NCI-H1092 (cell line): ENCODE data around the gene SARNP.
A peak's percentile ranks its signal among the peaks of the same experiment; 100 is the strongest.

Experiments
- DNase-seq: peaks from one replicate; lab custom pipeline; 2025; lab: John Stamatoyannopoulos, UW

The SARNP gene

DNA sequence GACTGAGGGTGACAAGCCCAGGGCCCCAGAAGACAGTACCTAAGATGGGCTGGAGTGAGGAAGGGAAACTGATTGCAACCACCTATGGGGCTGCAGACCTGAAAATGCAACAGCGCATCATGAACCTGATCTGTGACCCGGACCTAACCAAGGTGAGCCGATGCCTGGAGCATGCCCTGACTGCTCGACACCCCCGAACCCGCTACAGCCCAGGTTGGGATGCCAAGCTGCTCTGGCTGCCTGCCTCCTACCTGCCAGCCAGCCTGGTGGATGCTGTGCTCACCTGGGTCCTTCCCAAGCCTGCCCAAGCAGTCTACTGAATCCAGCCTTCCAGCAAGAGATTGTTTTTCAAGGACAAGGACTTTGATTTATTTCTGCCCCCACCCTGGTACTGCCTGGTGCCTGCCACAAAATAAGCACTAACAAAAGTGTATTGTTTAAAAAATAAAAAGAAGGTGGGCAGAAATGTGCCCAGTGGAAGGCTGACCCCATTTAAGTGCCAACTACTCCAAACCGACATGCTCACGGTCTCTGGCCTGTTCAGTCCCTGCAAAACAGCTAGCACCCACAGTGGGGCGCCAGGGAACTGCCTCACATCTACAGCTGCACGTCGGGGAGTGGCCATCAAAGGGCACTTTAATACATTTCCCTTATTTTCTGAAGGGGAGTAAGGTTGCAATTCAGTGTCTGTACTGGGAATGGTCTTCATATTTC lies 93.1 kb downstream of the SARNP start:
- no peak for DNase-seq

DNA sequence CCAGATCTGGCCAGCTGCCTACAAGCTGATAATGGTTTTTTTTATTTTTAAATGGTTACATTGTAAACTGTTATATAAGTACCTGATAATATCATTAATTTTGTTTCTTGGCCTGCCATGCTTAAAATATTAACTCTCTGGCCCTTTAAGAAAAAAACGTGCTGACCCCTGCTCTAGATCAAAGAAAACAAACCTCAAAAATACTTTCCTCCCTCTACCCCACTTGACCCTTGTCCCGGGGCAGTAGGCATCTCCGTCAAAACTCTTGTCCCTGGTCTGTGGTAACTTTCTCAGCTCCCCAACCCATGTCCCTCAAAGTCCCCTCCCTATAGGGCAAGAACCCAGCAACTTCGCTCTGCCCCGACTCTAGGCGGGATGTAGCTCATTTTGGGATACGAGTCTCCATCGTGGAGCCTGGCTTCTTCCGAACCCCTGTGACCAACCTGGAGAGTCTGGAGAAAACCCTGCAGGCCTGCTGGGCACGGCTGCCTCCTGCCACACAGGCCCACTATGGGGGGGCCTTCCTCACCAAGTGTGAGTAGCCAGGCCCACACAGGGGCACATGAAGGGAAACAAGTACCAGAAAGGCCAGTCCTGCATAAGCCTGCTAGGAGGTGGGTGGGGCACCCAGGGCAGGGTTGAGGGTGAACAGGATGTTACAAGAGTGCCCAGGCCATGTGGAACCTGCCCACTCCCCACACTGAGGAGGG lies 93.9 kb downstream of the SARNP start:
- DNase-seq: no peak

DNA sequence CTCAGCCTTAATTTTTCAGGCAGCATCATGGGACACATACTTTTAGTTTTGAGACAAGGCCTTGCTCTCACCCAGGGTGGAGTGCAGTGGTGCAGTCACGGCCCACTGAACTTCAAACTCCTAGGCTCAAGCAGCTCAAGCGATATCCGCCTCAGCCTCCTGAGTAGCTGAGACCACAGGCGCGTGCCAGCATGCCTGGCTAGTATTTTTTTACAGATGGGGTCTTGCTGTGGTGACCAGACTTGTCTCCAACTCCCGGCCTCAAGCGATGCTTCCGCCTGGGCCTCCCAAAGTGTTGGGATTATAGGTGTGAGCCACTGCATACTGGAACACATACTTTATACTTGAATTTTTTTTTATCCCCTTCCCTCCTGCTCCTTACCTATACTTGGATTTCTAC lies 94.6 kb downstream of the SARNP start:
- DNase-seq: no peak

DNA sequence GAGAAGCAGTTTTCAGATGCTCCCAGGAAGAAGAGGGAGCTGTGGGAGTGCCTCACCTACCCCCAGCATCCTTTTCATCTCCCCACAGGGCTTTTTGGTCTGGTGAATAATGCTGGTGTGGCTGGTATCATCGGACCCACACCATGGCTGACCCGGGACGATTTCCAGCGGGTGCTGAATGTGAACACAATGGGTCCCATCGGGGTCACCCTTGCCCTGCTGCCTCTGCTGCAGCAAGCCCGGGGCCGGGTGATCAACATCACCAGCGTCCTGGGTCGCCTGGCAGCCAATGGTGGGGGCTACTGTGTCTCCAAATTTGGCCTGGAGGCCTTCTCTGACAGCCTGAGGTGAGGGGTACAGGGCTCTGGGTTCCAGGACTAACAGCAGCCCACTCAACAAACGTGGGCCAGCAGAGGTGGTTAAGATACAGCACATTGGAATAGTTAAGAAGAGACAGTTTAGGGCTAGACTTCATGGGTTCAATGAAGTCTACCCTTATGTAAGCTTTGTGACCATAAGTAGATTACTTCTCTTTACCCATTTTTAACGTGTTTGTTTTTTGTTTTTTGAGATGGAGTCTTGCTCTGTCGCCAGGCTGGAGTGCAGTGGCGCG lies 95.8 kb downstream of the SARNP start:
- DNase-seq: no peak

DNA sequence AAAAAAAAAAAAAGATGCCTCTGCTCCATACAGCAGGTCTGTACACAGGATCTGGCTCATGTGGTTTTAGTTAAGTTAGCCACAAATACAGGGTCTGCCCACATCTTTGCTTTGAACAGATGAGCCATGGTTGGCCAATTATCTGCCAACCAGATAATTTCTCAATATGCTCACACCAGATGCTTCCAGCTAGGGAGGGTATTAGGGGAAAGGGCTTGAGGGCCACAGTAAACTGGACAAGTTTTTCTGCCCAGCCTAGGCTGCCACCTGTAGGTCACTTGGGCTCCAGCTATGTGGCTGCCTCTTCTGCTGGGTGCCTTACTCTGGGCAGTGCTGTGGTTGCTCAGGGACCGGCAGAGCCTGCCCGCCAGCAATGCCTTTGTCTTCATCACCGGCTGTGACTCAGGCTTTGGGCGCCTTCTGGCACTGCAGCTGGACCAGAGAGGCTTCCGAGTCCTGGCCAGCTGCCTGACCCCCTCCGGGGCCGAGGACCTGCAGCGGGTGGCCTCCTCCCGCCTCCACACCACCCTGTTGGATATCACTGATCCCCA lies 96.6 kb downstream of the SARNP start:
- DNase-seq: no peak

DNA sequence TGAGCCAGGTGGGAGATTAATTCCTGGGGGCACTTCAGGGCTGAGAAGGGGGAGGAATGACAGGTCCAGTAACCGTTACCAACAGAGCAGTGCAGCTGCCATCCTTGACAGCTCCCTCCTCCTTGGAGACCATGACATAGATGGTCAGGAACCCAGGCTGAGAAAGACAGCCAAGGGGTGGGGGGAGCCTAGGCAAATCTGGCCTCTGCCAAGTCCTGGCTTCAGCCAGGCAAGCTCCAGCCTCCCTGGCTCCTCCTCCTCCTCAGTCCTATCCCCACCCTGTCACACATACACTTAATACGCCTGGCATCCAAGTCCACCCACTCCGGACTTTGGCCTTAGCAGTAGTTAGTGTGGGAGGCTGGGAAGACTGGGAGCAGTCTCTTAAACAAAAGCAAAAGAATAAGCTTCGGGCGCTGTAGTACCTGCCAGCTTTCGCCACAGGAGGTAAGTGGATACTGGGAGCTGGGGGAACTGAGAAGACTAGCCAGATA lies 97.4 kb downstream of the SARNP start, which contains the start of gene RDH5:
Gene RDH5 (plus strand): TSS at position 323 of the 494 bp plus-strand sequence. CDS start 792 bp downstream, outside the sequence.
- no peak for DNase-seq

DNA sequence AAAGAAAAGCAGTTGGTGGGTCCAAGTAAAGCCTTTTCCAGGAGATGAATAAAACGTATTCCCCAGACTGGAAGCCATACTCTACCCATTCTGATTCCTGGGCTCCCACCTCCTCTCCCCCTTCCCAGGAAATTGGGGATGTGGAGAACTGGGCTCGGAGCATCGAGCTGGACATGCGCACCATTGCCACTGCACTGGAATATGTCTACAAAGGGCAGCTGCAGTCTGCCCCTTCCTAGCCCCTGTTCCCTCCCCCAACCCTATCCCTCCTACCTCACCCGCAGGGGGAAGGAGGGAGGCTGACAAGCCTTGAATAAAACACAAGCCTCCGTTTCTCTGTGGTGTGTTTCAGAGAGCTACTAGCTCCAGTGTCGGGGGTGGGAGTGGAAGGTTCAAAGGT lies 98.2 kb downstream of the SARNP start:
- DNase-seq: no peak

DNA sequence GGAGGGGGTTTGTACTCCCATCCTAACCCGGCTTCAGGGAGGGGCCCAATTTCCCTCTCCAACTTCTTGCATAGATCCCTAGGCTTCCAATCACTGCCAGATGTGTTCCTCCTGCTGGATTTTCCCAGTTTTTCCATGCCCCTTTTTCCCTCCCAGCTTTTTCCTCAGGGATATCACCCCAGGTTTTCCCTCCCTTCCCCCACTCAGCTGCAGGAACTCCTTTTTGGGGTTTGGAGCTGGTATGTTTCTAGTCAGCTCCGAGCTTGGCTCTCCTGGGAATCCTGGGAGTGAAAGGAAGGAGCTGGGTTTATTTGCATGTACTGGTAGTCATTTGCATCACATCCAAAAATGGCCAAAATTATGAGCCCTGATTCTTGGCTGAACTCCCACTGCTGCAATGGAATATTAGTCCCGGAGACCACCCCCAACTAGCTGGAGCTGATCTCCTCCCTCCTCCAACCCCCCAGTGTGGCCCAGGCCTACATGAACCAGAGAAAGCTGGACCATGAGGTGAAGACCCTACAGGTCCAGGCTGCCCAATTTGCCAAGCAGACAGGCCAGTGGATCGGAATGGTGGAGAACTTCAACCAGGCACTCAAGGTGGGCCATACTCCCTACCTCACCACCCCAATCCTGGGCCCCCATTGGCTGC lies 98.8 kb downstream of the SARNP start:
- no peak for DNase-seq

DNA sequence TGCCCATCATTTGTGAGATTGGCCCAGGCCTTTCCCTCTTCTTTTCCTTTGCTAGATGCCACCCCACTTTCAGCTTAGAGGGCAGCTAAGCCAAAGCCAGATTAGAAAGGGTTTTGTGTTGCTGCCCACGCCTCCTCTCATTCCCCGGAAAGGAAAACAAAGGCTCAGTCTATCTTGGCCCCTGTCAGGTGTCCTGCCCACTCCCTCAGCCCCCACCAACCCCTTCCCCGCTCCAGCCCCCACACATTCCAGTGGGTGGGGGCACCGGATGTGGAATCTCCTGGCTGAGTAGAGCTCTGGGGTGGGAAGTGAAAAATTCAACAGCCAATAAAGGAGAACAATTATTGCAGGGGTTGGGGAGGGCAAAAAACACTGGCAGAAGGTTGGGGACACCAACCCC lies 99.5 kb downstream of the SARNP start:
- DNase-seq: no peak

DNA sequence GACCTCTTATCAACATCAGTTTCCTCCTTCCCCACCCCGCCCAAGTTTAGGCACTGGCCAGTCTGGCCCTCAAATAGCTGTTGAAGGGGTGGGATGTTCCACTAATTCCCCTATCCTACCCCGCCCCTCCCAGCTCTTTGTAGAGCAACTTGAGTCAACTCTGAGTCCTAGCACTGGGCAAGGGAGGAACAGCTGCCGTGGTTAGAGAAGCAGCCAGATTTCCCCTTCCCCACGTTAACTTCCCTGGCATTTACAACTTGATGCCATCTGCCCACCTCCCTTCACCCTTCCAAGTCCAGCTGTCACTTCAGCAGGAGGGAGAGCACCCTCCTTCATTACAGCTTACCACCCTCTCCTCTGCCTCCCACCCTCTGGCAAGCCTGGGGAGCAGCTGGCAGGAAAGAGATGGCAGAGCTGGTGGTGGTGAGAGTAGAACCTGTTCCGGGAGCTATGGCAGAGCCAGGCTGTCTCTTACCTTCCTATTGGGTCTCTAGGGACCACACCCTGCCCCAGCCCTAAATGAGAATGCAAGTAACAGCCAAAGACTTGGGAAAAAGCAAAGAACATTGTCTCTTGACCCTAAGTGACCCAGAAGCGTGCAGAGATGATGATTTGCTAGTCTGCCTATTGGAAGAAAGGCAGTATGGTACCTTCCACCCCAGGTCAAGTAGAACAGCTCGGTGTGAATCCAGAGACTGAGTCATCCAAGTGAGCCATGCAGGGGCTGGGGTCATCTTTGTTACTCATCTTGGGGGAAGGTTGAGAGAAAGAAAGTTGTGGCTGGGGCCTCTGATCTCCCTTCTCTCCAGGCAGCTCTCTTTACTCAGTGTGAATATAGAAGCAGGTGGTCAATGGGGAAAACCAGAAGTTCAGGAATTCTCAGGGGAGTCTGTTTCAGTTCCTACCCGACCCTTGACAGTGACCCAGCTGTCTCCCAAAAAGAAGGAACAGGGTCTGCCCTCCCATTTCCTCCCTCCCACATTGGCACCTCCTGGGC lies 100.2 kb downstream of the SARNP start:
- DNase-seq: no peak

DNA sequence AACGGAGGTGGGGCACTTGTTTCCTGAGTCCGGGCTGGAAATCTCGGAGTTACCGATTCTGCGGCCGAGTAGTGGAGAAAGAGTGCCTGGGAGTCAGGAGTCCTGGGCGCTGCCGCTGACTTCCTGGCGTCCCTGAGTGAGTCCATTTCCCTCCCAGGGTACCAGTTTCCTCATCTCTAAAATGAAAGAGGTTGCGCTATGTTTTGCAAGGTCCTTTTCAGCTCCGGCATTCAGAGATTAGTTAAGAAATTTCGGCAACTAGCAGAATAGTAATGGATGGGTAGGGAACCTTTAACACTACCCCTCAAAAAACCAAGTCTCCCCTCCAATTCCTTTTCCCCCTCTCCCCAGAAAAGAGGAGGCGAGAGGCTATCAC lies 101.0 kb downstream of the SARNP start:
- DNase-seq: no peak

DNA sequence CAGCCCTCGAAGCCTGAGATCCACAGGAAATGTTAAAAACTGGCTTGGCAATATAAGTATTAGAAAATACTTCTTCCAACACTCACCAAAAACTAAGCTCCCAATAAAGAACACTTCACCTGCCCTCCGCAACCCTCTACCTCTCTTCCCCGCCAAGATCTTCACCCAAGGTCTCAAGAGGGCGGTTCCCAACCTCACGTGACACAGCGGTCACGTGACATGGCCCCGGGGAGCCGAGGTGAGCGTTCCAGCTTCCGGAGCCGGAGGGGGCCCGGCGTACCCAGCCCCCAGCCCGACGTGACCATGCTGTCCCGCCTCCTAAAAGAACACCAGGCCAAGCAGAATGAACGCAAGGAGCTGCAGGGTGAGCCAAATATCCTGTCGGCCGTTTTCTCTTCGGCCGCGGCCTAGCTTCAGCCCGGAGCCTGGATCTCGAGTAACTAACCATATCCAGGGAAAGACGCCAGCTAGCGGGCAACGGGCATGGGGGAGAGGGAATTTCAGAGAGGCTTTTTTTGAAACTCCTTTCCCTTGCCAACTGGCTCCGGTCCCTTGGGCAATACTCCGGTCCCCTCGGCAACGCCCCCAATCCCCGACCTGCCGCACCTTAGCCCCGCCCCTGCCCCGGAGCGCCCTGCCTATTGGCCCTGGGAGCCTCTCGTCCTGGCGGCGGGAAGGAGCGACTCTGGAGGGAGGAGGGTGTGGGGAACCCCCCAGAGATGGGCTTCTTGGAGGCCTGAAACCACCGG lies 101.5 kb downstream of the SARNP start, which contains the start of gene BLOC1S1:
Gene BLOC1S1 (plus strand): TSS at position 214 of the 749 bp plus-strand sequence. CDS start 6 bp downstream, at position 220.
- DNase-seq: peak; percentile 86

DNA sequence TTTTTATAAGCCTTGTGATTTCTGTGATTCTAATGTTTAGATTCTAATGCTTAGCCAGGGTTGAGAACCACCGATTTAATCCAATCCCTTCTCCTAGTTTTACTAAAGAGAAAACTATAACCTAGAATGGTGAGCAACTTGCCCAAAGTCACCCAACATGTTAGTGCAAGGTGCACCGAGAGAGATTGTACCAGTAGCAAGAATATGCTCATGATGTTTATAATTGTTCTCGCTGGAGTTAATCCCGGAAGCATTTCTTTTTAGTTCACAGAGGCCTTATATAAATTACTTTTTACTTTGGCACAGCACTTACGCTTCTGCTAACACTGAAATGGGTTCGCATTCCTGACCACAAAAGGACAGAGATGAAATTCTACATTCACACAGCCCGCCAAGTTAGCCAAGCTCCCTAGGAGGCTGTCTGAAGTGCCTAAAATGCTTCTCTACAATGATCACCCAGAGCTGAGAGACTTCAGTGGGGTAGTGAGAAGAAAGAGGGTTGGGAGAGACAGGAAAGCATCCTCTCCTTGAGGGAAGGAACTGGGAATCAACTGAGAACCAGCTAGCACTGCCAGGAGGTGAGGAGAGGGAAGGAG lies 102.3 kb downstream of the SARNP start:
- no peak for DNase-seq

DNA sequence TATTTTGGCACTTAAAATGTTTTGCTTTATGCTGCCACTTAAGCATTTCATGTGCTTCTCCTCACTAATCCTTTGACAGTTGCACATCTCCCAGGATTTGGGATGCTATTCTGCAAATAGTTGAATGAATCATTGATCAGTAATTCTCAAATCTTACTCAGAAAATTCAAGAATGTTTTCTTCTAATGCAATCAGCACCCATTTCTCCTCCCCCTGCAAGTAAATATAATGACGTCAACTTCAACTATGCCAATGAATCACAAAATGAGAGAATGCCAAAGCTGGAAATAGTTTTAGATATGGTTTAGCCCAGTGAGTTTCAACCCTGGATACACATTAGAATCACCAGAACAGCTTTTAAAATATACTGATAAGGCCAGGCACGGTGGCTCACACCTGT lies 103.8 kb downstream of the SARNP start:
- DNase-seq: no peak

DNA sequence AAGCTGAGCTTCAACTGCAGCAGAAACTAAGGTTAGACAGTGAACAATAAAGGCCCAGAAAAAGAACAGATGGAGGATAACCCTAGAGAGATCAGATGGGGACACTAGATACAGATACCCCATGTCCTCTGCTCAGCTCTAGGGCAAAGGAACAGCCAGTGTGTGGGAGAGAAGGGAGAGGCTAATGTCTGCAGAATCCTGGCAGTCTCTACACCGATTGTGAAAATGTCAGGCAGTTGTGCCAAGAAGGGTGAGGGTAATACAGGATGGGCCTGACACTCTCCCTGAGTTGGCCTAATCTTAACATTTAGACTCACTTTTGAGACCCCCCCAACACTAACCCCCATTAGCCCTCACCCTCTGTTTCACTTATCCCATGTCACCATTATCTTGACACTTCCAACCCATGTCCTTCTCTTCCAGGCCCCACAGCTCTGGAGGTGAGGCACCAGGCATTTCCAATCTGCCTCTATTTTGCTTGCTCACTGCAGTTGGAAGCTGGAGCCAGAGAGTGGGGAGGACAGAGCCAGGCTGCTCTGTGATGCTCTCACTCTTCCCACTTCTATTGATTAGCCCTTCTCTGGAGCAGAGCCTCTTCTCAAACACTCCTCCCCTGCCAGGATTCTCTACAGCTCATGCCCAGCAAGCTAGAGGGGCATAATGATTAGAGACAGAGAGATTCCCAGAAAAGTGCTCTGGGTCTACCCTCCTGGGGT lies 104.7 kb downstream of the SARNP start:
- DNase-seq: no peak

DNA sequence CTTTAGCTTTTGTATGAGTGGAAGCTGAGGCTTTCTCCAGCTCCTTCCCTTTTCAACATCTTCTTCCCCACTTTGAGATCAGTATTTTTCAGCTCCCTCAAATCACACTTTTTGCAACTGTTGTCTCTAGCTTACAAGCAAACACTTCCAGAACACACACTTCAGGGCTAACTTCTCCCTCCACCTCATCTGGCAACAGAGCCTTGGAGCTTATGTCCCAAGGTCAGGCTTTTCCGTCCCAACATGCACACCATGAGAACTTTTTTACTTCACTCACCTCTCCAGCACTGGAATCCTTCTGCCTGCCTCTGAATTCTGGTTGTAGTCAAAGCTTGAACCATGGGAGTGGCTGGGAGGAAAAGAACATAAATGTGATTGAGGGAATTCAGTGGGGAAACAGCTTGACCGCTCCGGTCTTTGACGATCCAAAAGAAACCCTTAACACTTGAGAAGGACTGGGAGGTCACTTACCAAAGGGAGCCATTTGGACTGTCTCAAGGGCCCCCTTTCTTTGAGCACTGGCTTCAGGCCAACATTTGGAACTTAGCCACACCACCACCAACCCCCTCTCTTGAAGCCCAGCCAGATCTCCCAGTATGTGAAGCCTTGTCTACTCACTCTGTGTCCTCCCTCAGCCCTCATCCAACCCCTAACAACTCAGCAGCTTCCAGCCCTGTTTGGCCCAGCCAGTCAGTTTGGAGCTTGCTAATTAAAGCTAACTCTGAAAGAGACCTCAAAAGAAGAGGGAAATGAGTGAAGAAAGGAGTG lies 105.6 kb downstream of the SARNP start:
- DNase-seq: no peak

DNA sequence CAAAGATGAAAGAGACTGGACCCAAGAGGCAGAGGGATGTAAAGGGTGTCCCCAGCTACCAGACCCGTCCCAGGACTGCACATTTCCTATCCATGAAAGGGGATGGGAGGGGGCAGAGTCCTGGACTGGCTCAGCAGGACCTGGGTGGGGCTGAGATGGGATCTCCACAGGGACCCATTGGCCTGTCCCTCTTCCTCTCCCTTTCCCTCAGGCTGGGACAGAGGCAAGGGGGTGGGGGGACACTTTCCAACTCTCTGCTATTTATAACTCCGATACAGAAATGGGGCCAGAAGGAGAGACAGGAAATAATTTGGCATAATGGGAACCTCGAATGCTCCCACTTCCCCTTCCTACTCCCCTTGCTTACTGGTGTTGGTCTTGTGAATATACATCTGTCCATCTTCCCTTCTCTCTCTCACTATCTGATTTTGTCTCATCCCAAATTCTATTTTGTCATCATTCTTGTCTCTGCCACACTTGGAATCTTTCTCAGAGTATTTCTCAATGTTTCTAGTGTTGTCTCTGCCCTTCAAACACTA lies 108.8 kb downstream of the SARNP start:
- no peak for DNase-seq
